ENCODE results near the gene PPIF.

- TF ChIP-seq CTCF (IDR thresholded peaks at IDR 0.05): no peak
- TF ChIP-seq POLR2A (IDR thresholded peaks at IDR 0.05): no peak
Measured at GRCh38 chr10:79310200-79310865, 36.9 kb upstream of the PPIF start.
